A673 (cell line): ENCODE measurements around the gene PRELID2. TPM values are rescaled to one million over a fixed set of nuclear protein-coding genes. Genes with fewer than 3 reads are reported as not detected.

Source experiments
- BruUV-seq: library from RNA; stranded (reverse); fragments of 400-500 nt; replicated peaks from 2 replicates; lab custom pipeline; 2021; lab: Mats Ljungman, UMichigan
- CTCF ChIA-PET: fragments of 300-600 bp; sonication (Branson Sonifier 250); formaldehyde crosslinking; loops from one replicate; lab custom pipeline; 2022; ENCODE audit warnings: antibody characterized with exemption; lab: Charles Lee
- POLR2A ChIA-PET: fragments of 300-600 bp; sonication (Branson Sonifier 250); formaldehyde crosslinking; loops from one replicate; lab custom pipeline; 2022; ENCODE audit warnings: antibody characterized with exemption; ENCODE audit not compliant: low non-redundant PET; lab: Charles Lee
- DNase-seq: peaks from one replicate; pipeline ENCODE4 v3.0.0-alpha.2; 2015; ENCODE audit warnings: low spot score
- H3K27ac ChIP-seq: fragments of 200-600 bp; sonication (generic); 2 replicates; pipeline ENCODE4 v1.5.1; 2016; ENCODE audit warnings: mixed run types, low read depth, mild to moderate bottlenecking, mixed read lengths, antibody characterized with exemption, low read length; ENCODE audit not compliant: poor library complexity, severe bottlenecking
- H3K27me3 ChIP-seq: fragments of 200-600 bp; sonication (generic); replicated peaks from 2 replicates; pipeline ENCODE4 v1.6.1; 2017; ENCODE audit warnings: mixed run types, low read depth, mild to moderate bottlenecking, mixed read lengths, antibody characterized with exemption, low read length; ENCODE audit not compliant: insufficient read depth, poor library complexity
- H3K36me3 ChIP-seq: fragments of 200-600 bp; sonication (generic); 2 replicates; pipeline ENCODE4 v1.6.1; 2016; ENCODE audit warnings: mixed run types, mild to moderate bottlenecking, mixed read lengths, antibody characterized with exemption, low read length; ENCODE audit not compliant: insufficient read depth, poor library complexity, severe bottlenecking
- H3K4me1 ChIP-seq: fragments of 200-600 bp; sonication (generic); 2 replicates; pipeline ENCODE4 v1.6.1; 2017; ENCODE audit warnings: mixed run types, mild to moderate bottlenecking, mixed read lengths, antibody characterized with exemption, low read length; ENCODE audit not compliant: insufficient read depth, poor library complexity, severe bottlenecking
- H3K4me3 ChIP-seq: fragments of 200-600 bp; sonication (generic); 2 replicates; pipeline ENCODE4 v1.5.1; 2016; ENCODE audit warnings: low read depth, mixed run types, mild to moderate bottlenecking, mixed read lengths, low read length; ENCODE audit not compliant: poor library complexity, severe bottlenecking
- H3K9me3 ChIP-seq: fragments of 200-600 bp; sonication (generic); 2 replicates; pipeline ENCODE4 v1.6.1; 2016; ENCODE audit warnings: mixed run types, low read depth, mild to moderate bottlenecking, mixed read lengths, antibody characterized with exemption, low read length; ENCODE audit not compliant: poor library complexity, severe bottlenecking
- EZH2 ChIP-seq: fragments of 200-600 bp; sonication (generic); IDR thresholded peaks from 2 replicates; pipeline ENCODE4 v1.6.1; 2017; ENCODE audit warnings: borderline replicate concordance, low read depth, mild to moderate bottlenecking, mixed read lengths, antibody characterized with exemption, low read length; ENCODE audit not compliant: poor library complexity, severe bottlenecking
- intact Hi-C: fragments of 100-400 bp; cut with micrococcal nuclease; formaldehyde crosslinking; loops from one replicate; pipeline ENCODE4 v1.10.0; 2022; ENCODE audit not compliant: unreplicated experiment
- total RNA-seq: library from RNA; stranded (reverse); gene quantifications from 2 replicates; pipeline ENCODE4 v1.2.3, GENCODE V29; 2021
- TF ChIP-seq, protein P1 (sequence below): fragments of 300-800, 200-600 bp; sonication (generic); conservative IDR thresholded peaks from 2 replicates; pipeline ENCODE4 v1.5.1; 2017; ENCODE audit warnings: low read depth, mild to moderate bottlenecking, antibody characterized with exemption, low read length, moderate library complexity, mixed read lengths

Gene PRELID2
- total RNA-seq, 1 experiment from 2014 or later = 50.2 TPM

GRCh38 chr5:145711417-145711816 is 123.7 kb downstream of the PRELID2 start:
- Histone ChIP-seq H3K4me1 (no peaks in the 10 kb centered on the region), H3K4me3 (no peak overlapping the region), H3K27ac (no peak overlapping the region), H3K36me3 (no peaks in the 10 kb centered on the region), H3K27me3 (no peaks in the 10 kb centered on the region), H3K9me3 (no peaks in the 10 kb centered on the region)
- intact Hi-C loops = no loop called here
- no peak for DNase-seq
- no TSS peak for BruUV-seq
- POLR2A ChIA-PET = no interaction called here
- CTCF ChIA-PET = no interaction called here
- TF ChIP-seq, protein P1, sequence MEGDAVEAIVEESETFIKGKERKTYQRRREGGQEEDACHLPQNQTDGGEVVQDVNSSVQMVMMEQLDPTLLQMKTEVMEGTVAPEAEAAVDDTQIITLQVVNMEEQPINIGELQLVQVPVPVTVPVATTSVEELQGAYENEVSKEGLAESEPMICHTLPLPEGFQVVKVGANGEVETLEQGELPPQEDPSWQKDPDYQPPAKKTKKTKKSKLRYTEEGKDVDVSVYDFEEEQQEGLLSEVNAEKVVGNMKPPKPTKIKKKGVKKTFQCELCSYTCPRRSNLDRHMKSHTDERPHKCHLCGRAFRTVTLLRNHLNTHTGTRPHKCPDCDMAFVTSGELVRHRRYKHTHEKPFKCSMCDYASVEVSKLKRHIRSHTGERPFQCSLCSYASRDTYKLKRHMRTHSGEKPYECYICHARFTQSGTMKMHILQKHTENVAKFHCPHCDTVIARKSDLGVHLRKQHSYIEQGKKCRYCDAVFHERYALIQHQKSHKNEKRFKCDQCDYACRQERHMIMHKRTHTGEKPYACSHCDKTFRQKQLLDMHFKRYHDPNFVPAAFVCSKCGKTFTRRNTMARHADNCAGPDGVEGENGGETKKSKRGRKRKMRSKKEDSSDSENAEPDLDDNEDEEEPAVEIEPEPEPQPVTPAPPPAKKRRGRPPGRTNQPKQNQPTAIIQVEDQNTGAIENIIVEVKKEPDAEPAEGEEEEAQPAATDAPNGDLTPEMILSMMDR = no peak
- no peak for TF ChIP-seq EZH2

Other genes starting within 250 kb of the PRELID2 start
- gene GRXCR2, start 37.7 kb upstream of the PRELID2 start, total RNA-seq = not detected in 2 replicates
- 21.1 and 22.9 TPM in 2 replicates for gene SH3RF2, start 101.2 kb upstream of the PRELID2 start, total RNA-seq